HG03108 (cell line): ENCODE measurements around the gene ITGAD.

Experiments
- ATAC-seq: cut with Tn5 transposase; IDR thresholded peaks from one replicate; pipeline ENCODE4 v1.9.1; 2021; ENCODE audit warnings: moderate library complexity; ENCODE audit not compliant: unreplicated experiment

The ITGAD gene

DNA sequence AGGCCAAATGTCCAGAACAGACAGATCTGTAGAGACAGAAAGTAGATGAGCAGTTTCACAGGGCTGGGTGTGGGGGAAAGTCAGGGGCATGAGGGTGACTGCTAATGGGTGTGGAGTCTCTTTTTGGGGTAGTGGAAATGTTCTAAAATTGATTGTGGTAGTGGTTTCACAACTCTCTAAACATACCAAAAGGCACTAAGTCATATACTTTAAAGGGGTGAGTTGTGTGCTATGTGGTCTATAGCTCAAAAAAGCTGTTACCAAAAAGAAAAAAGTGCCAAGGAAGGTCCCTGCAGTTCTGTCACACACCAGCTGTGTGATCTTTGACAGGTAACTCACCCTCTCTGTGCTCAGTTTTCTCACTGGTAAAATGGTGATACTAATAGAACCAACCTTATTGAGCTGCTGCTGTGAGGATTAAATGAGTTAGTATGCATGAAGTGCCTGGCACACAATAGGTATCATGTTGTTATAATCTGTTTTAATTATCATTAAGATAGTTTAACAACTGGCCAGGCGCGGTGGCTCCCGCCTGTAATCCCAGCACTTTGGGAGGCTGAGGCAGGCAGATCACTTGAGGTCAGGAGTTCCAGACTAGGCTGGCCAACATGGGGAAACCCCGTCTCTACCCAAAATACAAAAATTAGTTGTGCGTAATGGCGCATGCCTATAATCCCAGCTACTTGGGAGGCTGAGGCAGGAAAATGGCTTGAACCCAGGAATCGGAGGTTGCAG, 27.8 kb upstream of the ITGAD start:
- no peak for ATAC-seq

DNA sequence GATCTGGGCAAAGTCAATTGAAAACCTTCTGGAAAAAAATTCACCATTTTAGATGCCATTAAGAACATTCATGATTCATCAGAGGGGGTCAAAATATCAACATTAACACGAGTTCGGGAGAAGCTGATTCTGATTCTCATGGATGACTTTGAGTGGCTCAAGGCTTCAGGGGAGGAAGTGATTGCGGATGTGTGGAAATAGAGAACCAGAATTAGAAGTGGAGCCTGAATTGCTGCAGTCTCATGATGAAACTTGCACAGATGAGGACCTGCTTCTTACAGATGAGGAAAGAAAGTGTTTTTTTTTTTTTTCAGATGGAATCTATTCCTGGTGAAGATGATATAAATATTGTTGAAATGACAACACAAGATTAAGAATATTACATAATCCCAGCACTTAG, 25.3 kb upstream of the ITGAD start:
- ATAC-seq, result no peak

DNA sequence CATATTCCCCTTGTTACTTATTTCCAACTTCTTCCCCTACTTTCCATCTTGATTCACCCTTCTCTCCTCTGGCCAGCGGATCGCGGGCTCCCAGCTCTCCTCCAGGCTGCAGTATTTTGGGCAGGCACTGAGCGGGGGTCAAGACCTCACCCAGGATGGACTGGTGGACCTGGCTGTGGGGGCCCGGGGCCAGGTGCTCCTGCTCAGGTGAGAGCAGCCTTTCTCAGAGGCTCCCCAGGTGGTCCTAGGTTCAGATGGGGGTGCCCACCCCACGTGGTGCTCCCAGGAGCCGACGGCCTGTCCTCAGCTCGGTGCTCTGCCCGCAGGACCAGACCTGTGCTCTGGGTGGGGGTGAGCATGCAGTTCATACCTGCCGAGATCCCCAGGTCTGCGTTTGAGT, 22.1 kb upstream of the ITGAD start:
- ATAC-seq, result no peak

DNA sequence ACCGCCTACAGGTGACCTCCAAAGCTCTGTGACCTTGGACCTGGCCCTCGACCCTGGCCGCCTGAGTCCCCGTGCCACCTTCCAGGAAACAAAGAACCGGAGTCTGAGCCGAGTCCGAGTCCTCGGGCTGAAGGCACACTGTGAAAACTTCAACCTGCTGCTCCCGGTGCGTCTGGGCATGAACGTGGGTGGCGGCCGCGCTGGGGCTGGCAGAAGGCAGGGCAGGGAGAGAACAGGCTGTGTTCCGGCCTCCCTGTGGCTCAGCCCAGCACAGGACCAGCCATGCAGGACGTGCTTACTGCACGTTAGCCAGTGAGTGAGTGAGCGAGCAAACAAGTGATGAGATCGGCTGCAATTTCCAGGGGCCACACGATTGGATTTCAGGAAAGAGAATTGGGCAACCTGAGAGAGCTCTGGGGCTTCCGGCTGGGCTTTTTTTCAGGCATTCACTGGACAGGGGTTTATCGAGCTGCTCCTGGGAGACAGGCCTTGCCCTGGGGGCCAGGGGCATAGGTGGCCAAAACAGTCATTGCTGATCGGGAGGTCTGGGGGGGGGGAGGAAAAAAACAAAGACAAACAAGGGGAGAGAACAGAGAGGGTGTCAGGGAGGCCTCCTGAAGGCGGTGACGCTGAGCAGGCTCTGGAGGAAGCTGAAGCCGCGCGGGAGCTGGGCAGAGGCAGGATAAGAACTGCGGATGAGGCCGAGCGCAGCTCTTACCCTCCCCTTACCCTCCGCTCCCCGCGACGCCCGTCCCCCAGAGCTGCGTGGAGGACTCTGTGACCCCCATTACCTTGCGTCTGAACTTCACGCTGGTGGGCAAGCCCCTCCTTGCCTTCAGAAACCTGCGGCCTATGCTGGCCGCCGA, 21.3 kb upstream of the ITGAD start:
- no peak for ATAC-seq

DNA sequence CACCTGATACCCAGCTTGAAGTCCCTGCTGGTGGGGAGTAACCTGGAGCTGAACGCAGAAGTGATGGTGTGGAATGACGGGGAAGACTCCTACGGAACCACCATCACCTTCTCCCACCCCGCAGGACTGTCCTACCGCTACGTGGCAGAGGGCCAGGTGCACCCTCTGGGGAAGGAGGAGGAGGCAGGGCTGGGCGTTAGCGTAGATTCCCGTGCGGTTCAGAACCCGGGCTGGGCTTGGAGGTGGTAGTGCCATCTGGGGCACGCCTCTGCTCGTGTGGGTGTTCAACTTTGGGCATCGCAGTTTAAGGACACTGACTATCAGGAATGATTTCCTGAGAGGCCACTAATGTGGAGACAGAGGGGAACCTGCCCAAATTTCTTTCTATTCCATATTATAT, 19.9 kb upstream of the ITGAD start:
- no peak for ATAC-seq

- ATAC-seq, result no peak
Observed at GRCh38 chr16:31375231-31375630, 17.9 kb upstream of the ITGAD start.

DNA sequence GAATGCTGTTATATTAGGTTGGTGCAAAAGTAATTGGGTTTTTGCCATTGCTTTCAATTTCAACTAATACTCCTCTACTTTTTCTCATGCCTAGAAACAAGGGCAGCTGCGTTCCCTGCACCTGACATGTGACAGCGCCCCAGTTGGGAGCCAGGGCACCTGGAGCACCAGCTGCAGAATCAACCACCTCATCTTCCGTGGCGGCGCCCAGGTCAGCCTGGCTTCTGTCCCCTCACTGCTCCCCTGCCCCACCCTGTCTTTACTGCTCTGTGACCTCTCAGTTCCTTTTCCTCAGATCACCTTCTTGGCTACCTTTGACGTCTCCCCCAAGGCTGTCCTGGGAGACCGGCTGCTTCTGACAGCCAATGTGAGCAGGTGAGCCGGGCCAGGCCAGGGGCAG, 16.4 kb upstream of the ITGAD start:
- no peak for ATAC-seq

- no peak for ATAC-seq
Observed at GRCh38 chr16:31377210-31377903, 15.8 kb upstream of the ITGAD start.

- no peak for ATAC-seq
Observed at GRCh38 chr16:31380201-31380600, 12.9 kb upstream of the ITGAD start.

- no peak for ATAC-seq
Observed at GRCh38 chr16:31382485-31383161, 10.5 kb upstream of the ITGAD start.

GRCh38 chr16:31385680-31386079, 7.5 kb upstream of the ITGAD start:
- ATAC-seq, result no peak

DNA sequence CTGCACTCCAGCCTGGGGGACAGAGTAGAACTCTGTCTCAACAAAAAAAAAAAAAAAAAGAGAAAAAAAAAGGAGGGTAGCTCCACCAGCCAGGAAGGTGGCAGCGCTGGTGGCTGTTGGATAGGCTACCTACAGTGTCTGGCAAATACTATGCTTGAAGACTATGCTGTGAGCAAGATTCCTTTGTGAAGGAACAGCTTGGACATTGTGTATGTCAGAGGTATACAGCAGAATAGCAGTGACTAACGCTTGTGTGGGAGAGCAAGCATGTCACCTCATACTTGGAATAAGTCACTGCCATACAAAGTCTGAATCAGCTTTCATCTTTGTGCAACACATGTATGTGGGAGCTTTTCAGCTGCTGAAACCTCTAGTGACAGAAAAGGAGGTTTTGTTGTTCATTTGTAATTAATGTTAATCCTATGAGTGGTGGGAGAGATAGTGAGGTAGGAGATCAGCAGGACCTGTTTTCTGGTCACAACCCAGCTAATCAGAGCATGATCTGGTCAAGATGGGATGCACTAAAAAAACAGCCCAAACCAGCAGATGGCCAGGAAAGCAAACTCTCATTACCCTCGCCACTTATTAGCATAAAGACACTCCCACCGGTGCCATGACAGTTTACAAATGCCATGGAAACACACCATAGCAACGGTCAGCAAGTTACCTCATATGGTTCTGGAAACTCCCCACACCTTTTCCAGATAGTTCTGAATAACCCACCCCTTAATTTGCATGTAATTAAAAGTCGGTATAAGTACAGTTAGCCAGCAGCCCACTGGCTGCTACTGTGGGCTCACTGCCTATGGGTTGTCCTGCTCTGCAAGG, 6.8 kb upstream of the ITGAD start:
- ATAC-seq, result no peak

- no peak for ATAC-seq
Observed at GRCh38 chr16:31388535-31388934, 4.6 kb upstream of the ITGAD start.

DNA sequence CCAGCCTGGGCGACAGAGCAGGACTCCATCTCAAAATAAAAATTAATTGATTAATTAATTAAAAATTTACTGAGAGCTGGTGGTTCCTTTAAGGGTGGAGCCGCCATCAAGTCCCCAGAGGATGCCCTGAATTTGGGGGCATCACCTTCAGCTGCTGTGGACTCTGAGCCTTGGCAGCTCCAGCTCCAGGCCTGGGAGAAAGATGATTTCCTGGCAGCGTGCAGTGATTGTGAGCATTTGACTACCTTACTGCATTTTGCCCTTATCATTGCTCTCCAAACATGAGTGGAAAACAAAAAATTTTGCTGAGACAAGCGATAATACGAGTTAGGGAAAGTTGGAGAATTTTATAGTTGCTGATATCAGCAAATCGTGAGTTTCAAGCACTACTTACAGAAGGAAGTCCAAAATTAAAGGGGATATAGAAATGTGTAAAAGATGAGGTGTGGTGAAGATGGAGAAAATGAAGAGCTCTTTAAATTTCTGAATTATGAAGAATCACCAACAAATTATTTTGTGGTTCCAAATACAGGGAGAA, 2.6 kb upstream of the ITGAD start:
- no peak for ATAC-seq

- ATAC-seq, result no peak
Observed at GRCh38 chr16:31395647-31396046, 2.5 kb downstream of the ITGAD start.

DNA sequence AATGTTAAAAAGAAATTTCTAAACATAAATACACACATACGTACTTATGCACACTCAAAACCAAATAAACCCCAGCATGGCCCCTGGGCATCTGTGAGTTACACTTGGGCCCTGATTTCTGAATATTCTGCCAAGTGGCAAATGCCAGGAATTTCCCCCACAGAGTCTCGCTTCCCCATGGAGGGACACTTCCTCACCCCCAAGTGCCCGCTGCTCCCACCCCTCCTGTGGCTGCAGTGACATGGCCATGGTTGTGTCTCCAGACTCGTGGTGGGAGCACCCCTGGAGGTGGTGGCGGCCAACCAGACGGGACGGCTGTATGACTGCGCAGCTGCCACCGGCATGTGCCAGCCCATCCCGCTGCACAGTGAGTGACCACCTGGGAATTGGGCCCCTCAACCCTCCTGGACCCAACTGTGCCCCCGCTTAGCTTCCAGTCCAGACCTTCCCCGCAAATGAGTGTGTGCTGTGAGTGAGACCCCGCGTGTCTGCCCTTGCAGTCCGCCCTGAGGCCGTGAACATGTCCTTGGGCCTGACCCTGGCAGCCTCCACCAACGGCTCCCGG, 4.0 kb downstream of the ITGAD start:
- no peak for ATAC-seq

DNA sequence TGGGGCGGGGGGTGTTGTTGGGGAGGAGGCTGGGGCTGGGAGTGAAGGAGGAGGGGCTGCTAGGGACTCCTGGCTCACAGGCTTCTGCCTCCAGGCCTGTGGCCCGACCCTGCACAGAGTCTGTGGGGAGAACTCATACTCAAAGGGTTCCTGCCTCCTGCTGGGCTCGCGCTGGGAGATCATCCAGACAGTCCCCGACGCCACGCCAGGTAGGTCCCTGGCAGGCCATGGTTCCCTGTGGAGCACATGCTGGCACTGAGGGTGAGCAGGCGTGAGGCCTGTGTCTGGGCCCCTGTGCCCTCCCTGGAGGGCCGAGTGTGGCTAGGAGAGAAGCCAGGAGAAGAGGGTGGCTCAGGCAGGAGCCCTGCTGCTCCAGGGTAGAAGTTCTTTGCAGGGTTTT, 4.6 kb downstream of the ITGAD start:
- ATAC-seq, result no peak

DNA sequence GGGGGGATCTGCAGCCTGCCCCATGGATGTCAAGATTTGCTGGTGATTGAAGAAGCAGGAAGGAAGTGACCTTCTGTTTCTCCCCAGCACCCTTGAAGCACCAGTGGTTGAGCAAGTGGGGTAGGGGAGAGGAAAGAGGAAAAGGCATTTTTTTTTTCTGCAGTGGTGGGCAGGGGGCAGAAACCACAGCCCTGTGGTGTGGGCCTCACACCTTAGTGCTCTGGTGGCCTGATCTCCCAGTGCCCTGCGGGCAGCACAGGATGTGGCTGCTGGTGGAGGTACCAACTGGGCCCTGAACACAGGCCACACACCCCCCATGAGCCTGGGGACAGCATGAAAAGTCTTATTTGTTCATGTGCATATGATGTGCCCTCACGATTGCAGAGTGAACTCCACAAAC, 7.1 kb downstream of the ITGAD start:
- no peak for ATAC-seq

DNA sequence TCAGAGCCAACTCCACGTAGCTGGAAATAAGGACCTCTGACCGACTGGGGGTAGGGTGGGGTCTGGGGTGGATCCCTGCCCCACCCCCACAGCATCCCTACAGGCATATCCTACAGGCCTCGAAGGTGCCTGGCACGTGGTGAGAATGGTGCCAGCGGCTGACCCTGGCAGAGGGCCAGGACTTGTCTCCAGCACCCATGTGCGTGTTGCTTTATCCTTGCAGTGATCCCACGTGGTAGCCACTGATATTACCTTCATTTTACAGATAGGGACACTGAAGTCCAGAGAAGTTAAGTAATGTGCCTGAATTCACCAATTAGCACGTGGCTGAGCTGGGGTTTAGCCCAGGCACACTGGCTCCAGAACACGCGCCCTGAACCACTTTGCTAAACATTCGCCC, 8.3 kb downstream of the ITGAD start:
- no peak for ATAC-seq

GRCh38 chr16:31402687-31403086, 9.6 kb downstream of the ITGAD start:
- no peak for ATAC-seq
